SU-DHL-6 (cell line): ENCODE measurements around the gene POLR1A.

ENCODE experiments used
- EZH2phosphoT487 ChIP-seq: fragments of 200-600 bp; sonication (generic), shearing (Covaris generic); conservative IDR thresholded peaks from 2 replicates; pipeline ENCODE4 v1.6.1; 2018; ENCODE audit warnings: mild to moderate bottlenecking, antibody characterized with exemption, low read length, moderate library complexity, mixed read lengths
- TF ChIP-seq, protein P1 (sequence below): fragments of 200-600 bp; sonication (generic); IDR thresholded peaks from one replicate; pipeline ENCODE4 v1.5.1; 2017; ENCODE audit warnings: antibody characterized with exemption, mild to moderate bottlenecking, low read length, moderate library complexity; ENCODE audit not compliant: insufficient read depth, poor library complexity, severe bottlenecking

DNA sequence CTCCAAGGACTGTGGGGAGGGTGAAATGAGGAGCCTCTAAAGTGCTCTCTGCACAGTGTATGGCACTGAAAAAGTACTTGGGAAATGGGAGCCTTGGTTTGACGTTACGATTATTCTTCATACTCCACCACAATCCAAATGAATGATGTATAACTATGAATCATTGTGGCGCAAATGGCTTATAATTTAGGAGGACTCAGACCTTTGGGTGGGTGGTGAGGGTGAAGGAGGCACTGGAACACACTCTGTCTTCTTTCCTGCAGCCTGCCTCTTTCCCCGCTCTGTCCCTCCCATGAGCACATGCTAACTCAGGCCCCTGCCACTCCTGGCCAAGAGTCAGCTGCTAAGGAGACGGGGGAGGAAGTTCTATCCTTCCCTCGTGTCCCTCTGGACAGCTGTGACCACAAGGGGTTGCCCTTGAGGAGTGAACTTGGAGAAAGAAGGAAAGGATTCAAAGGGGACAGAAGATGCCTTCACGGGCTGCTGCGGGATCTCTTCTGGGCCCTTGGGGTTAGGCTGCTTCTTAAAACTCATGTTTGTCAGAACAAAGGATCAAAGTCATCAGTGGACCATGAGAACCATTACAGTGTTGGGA, 36.5 kb downstream of the POLR1A start:
- TF ChIP-seq, protein P1, sequence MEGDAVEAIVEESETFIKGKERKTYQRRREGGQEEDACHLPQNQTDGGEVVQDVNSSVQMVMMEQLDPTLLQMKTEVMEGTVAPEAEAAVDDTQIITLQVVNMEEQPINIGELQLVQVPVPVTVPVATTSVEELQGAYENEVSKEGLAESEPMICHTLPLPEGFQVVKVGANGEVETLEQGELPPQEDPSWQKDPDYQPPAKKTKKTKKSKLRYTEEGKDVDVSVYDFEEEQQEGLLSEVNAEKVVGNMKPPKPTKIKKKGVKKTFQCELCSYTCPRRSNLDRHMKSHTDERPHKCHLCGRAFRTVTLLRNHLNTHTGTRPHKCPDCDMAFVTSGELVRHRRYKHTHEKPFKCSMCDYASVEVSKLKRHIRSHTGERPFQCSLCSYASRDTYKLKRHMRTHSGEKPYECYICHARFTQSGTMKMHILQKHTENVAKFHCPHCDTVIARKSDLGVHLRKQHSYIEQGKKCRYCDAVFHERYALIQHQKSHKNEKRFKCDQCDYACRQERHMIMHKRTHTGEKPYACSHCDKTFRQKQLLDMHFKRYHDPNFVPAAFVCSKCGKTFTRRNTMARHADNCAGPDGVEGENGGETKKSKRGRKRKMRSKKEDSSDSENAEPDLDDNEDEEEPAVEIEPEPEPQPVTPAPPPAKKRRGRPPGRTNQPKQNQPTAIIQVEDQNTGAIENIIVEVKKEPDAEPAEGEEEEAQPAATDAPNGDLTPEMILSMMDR, result no peak
- no peak for TF ChIP-seq EZH2phosphoT487
